A549 (cell line): ENCODE measurements around the gene HNRNPLL. TPM values are rescaled to one million over a fixed set of nuclear protein-coding genes. Genes with fewer than 3 reads are reported as not detected.
A peak's percentile ranks its signal among the peaks of the same experiment; 100 is the strongest.

Experiments
- ATAC-seq, 2 experiments: fragments of 200-7000 bp in 1 of 2; fragments of >200 bp in 1 of 2; cut with Nextera tagmentation in 1 of 2; cut with Tn5 transposase in 1 of 2; 3 replicates each; pipeline versions ENCODE4 v1.8.0 to v1.9.1; 2018 to 2020; ENCODE audit warnings: mild to moderate bottlenecking in 1 of 2, moderate library complexity in 1 of 2
- CTCF ChIA-PET: fragments of 300-600 bp; sonication (Branson Sonifier 250); formaldehyde crosslinking; extraction: SDS; loops from one replicate; lab custom pipeline; 2021; ENCODE audit warnings: antibody characterized with exemption, inconsistent platforms; lab: Yijun Ruan, JAX
- POLR2A ChIA-PET: fragments of 350-600 bp; formaldehyde crosslinking; extraction: SDS; loops from one replicate; lab custom pipeline; 2021; ENCODE audit warnings: antibody characterized with exemption, inconsistent platforms; lab: Yijun Ruan, JAX
- DNase-seq, 2 experiments: peaks; one replicate each; pipeline versions ENCODE4 v3.0.0 to v3.0.0-alpha.2; 2011 to 2016; ENCODE audit warnings: low read depth in 1 of 2, low spot score in 1 of 2
- FAIRE-seq: peaks from 2 replicates; lab custom pipeline; 2011; peaks lifted over from hg19 to GRCh38; lab: Jason Lieb, UNC
- H3K27ac ChIP-seq, 2 experiments: fragments of >200 bp; sonication (Bioruptor Twin); formaldehyde crosslinking; 3 replicates each; pipeline ENCODE4 v1.5.1; 2016 to 2017
- H3K4me1 ChIP-seq: fragments of >200 bp; sonication (Bioruptor Twin); formaldehyde crosslinking; 3 replicates; pipeline ENCODE4 v1.6.1; 2016
- H3K4me2 ChIP-seq: fragments of >200 bp; sonication (Bioruptor Twin); formaldehyde crosslinking; 3 replicates; pipeline ENCODE4 v1.6.1; 2016
- H3K4me3 ChIP-seq: fragments of >200 bp; sonication (Bioruptor Twin); formaldehyde crosslinking; 3 replicates; pipeline ENCODE4 v1.5.1; 2016
- H3K9me3 ChIP-seq: fragments of >200 bp; sonication (Bioruptor Twin); formaldehyde crosslinking; 3 replicates; pipeline ENCODE4 v1.6.1; 2016
- CBX2 ChIP-seq: fragments of 200-600 bp; sonication (generic); IDR thresholded peaks from 2 replicates; pipeline ENCODE4 v1.6.1; 2016; ENCODE audit warnings: low read depth, mild to moderate bottlenecking, borderline replicate concordance
- CBX8 ChIP-seq: fragments of 200-600 bp; sonication (generic); IDR thresholded peaks from 2 replicates; pipeline ENCODE4 v1.6.1; 2016
- CHD2 ChIP-seq: fragments of 150-350 bp; IDR thresholded peaks from 2 replicates; pipeline ENCODE4 v1.6.1; 2014; ENCODE audit warnings: low read length; ENCODE audit not compliant: partially characterized antibody
- CHD4 ChIP-seq: fragments of 200-600 bp; sonication (generic); IDR thresholded peaks from 2 replicates; pipeline ENCODE4 v1.6.1; 2016; ENCODE audit warnings: antibody characterized with exemption, mild to moderate bottlenecking, borderline replicate concordance
- EHF ChIP-seq: fragments of 250-450 bp; sonication (Bioruptor Pico); IDR thresholded peaks from 2 replicates; pipeline ENCODE4 v1.5.0; 2020; ENCODE audit warnings: mild to moderate bottlenecking
- FOSB ChIP-seq: fragments of 250-450 bp; sonication (Bioruptor Pico); IDR thresholded peaks from 2 replicates; pipeline ENCODE4 v1.5.0; 2020; ENCODE audit warnings: mild to moderate bottlenecking, moderate library complexity
- FOSL2 ChIP-seq, 2 experiments: fragments of 450-650 bp in 1 of 2; fragments of >200 bp in 1 of 2; sonication (Bioruptor Twin) in 1 of 2; formaldehyde crosslinking; IDR thresholded peaks; 2 replicates each; pipeline versions ENCODE4 v1.5.0 to v1.6.1; 2016 to 2020; ENCODE audit warnings: mild to moderate bottlenecking in 1 of 2, moderate library complexity in 1 of 2
- KDM1A ChIP-seq: fragments of 200-600 bp; sonication (generic); IDR thresholded peaks from 2 replicates; pipeline ENCODE4 v1.6.1; 2016; ENCODE audit warnings: low read depth, mild to moderate bottlenecking
- KDM5A ChIP-seq: fragments of 200-600 bp; sonication (generic); IDR thresholded peaks from 2 replicates; pipeline ENCODE4 v1.6.1; 2016; ENCODE audit warnings: antibody characterized with exemption, mild to moderate bottlenecking
- MAFK ChIP-seq: fragments of 450-650 bp; IDR thresholded peaks from 2 replicates; pipeline ENCODE4 v1.6.1; 2014; ENCODE audit not compliant: partially characterized antibody
- MAZ ChIP-seq: fragments of 150-350 bp; IDR thresholded peaks from 2 replicates; pipeline ENCODE4 v1.6.1; 2014; ENCODE audit warnings: antibody characterized with exemption, low read depth, low read length, borderline replicate concordance
- NFE2L2 ChIP-seq: fragments of 150-350 bp; conservative IDR thresholded peaks from 2 replicates; pipeline ENCODE4 v1.6.1; 2014; ENCODE audit warnings: low read length
- PHF8 ChIP-seq: fragments of 200-600 bp; sonication (generic); IDR thresholded peaks from 2 replicates; pipeline ENCODE4 v1.6.1; 2016; ENCODE audit warnings: low read depth, mild to moderate bottlenecking, antibody characterized with exemption, moderate library complexity, borderline replicate concordance
- POLR2AphosphoS2 ChIP-seq: conservative IDR thresholded peaks from 2 replicates; pipeline ENCODE4 v1.6.1; 2012; ENCODE audit warnings: low read length, improper control_type of control experiment, inconsistent platforms
- RARB ChIP-seq: fragments of 250-450 bp; sonication (Bioruptor Pico); IDR thresholded peaks from 2 replicates; pipeline ENCODE4 v1.8.0; 2021; ENCODE audit warnings: mild to moderate bottlenecking, moderate library complexity
- ZFP36 ChIP-seq: fragments of 450-650 bp; IDR thresholded peaks from 2 replicates; pipeline ENCODE4 v1.6.1; 2014; ENCODE audit warnings: borderline replicate concordance; ENCODE audit not compliant: partially characterized antibody
- ZSCAN20 ChIP-seq: fragments of 250-450 bp; sonication (Bioruptor Pico); IDR thresholded peaks from 2 replicates; pipeline ENCODE4 v1.8.0; 2022; ENCODE audit warnings: mild to moderate bottlenecking, moderate library complexity
- WGBS: methylation state at CpG from one replicate; pipeline ENCODE4 v1.1.6; 2017; ENCODE audit errors: missing lambda C conversion rate; 5-methylcytosine and 5-hydroxymethylcytosine counted together
- polyA plus RNA-seq, 4 experiments: library from polyadenylated mRNA; depleted of rRNA in 3 of 4; stranded (reverse); fragments of >200 nt; fragmentation: RNase III in 1 of 4; extraction: RNeasy Plus Mini Kit Qiagen cat#74134 plus additional on column Dnase treatment in 1 of 4; gene quantifications; 2 replicates in 3 of 4; 3 replicates in 1 of 4; pipeline ENCODE4 v1.2.3, GENCODE V29; 2011 to 2017
- TF ChIP-seq, protein P1 (sequence below): fragments of >200 bp; sonication (Bioruptor Twin); formaldehyde crosslinking; IDR thresholded peaks from 3 replicates; pipeline ENCODE4 v1.6.1; 2016
- TF ChIP-seq, protein P2 (sequence below): IDR thresholded peaks from 2 replicates; pipeline ENCODE4 v1.6.1; 2012; ENCODE audit warnings: low read depth, borderline replicate concordance
- TF ChIP-seq, protein P3 (sequence below): fragments of >200 bp; sonication (Bioruptor Twin); formaldehyde crosslinking; IDR thresholded peaks from 3 replicates; pipeline ENCODE4 v1.5.1; 2016

Gene HNRNPLL
- polyA plus RNA-seq, 2 of the 4 experiments (the other 2 are of a cell fraction), result 39.0 to 73.8 TPM

DNA sequence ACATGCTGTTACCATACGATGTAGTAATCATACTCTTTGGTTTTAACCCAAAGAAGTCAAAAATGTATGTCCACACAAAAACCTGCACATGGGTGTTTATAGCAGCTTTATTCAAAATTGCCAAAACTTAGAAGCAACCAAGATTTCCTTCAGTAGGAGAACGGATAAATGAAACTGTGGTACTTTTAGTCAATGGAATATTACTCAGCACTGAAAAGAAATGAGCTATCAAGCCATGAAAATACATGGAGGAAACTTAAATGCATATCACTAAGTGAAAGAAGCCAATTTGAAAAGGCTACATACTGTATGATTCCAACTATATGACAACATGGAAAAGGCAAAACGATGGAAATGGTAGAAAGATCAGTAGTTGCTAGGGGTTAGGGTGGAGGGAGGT is 86.6 kb downstream of the HNRNPLL start:
- DNase-seq (no peak), FAIRE-seq (no peak), ATAC-seq (no peak)
- Histone ChIP-seq H3K27ac (no peak overlapping the region), H3K4me2 (no peak overlapping the region), H3K4me3 (no peak overlapping the region), H3K4me1 (0 out of 3 replicates have a peak, but pooled peaks cover 5% of the 10 kb centered on the region), H3K9me3 (no peaks in the 10 kb centered on the region)
- ChIA-PET CTCF (no interaction called here), POLR2A (no interaction called here)
- TF ChIP-seq ZFP36 (no peak), CHD2 (no peak), MAZ (no peak), ZSCAN20 (CRISPR knock-in tag) (no peak), PHF8 (no peak), FOSL2 (IDR thresholded peaks at IDR 0.05) (no peak), FOSL2 (CRISPR knock-in tag; IDR thresholded peaks at IDR 0.05) (no peak), POLR2AphosphoS2 (no peak), FOSB (CRISPR knock-in tag) (no peak), KDM1A (no peak), CHD4 (no peak), RARB (CRISPR knock-in tag) (no peak), KDM5A (no peak), CBX8 (no peak), MAFK (no peak), EHF (CRISPR knock-in tag) (no peak), CBX2 (no peak)
- TF ChIP-seq, protein P1, sequence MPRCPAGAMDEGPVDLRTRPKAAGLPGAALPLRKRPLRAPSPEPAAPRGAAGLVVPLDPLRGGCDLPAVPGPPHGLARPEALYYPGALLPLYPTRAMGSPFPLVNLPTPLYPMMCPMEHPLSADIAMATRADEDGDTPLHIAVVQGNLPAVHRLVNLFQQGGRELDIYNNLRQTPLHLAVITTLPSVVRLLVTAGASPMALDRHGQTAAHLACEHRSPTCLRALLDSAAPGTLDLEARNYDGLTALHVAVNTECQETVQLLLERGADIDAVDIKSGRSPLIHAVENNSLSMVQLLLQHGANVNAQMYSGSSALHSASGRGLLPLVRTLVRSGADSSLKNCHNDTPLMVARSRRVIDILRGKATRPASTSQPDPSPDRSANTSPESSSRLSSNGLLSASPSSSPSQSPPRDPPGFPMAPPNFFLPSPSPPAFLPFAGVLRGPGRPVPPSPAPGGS, result no peak
- TF ChIP-seq, protein P2, sequence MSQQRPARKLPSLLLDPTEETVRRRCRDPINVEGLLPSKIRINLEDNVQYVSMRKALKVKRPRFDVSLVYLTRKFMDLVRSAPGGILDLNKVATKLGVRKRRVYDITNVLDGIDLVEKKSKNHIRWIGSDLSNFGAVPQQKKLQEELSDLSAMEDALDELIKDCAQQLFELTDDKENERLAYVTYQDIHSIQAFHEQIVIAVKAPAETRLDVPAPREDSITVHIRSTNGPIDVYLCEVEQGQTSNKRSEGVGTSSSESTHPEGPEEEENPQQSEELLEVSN, result no peak
- 79% methylated on average over 3 of the region's 3 CpGs for WGBS

DNA sequence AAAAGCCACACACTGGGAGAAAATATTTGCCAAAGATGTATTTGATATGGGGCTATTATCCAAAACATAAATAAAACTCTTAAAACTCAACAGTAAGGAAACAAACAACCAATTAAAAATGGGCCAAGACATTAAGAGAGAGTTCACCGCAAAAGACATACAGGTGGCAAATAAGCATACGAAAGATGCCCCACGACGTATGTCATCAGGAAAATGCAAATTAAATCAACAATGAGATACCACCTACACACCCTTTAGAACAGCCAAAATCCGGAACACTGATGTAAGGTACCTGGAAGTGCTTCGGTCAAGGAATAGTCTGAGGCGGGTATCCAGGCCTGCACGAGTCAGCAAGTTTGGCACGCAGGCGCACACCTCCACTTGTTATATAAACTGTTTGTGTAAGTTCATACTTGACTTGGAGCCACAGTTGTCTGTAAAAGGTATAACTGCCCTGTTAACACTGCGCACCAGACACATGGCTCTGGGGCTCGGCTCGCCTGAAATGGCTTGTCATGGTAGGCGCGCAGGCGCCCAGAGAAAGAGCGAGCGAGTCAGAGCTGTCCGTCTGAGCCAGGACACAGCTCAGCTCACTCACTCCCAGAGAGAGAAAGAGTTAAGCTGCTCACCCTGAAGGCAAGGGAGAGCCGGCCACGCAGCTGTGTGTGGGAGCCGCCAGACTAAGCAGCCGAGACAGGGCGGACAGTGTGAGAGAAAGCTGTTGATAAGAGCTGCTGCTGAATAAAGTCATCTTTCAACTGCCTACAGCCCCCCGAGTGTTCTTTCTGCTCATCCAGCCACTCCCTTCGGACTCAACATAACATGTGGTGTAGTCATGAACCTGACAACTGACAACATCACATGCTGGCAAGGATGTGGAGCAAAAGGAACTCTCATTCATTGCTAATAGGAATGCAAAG is 87.3 kb downstream of the HNRNPLL start:
- Histone ChIP-seq H3K4me3 (no peak overlapping the region), H3K4me1 (0 out of 3 replicates have a peak, but pooled peaks cover 5% of the 10 kb centered on the region), H3K27ac (peak overlapping the region in 1 of 2 experiments; percentile 48; a peak in 3 of 6 replicates), H3K4me2 (no peak overlapping the region), H3K9me3 (no peaks in the 10 kb centered on the region)
- 88% methylated on average over 26 of the region's 26 CpGs for WGBS
- ChIA-PET CTCF (no interaction called here), POLR2A (no interaction called here)
- ATAC-seq (no peak; a peak in 3 of 6 replicates), FAIRE-seq (no peak), DNase-seq (no peak)
- peak; percentile 55 for TF ChIP-seq NFE2L2
- peak; percentile 78 for TF ChIP-seq MAFK
- TF ChIP-seq, protein P3, sequence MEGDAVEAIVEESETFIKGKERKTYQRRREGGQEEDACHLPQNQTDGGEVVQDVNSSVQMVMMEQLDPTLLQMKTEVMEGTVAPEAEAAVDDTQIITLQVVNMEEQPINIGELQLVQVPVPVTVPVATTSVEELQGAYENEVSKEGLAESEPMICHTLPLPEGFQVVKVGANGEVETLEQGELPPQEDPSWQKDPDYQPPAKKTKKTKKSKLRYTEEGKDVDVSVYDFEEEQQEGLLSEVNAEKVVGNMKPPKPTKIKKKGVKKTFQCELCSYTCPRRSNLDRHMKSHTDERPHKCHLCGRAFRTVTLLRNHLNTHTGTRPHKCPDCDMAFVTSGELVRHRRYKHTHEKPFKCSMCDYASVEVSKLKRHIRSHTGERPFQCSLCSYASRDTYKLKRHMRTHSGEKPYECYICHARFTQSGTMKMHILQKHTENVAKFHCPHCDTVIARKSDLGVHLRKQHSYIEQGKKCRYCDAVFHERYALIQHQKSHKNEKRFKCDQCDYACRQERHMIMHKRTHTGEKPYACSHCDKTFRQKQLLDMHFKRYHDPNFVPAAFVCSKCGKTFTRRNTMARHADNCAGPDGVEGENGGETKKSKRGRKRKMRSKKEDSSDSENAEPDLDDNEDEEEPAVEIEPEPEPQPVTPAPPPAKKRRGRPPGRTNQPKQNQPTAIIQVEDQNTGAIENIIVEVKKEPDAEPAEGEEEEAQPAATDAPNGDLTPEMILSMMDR, result no peak
